GM19351 (cell line): ENCODE measurements around the gene APOD.
"Not testable (repeated sequence)": the region's sequence is repeated elsewhere in the genome, so short reads cannot be mapped to it uniquely, and the experiment has no call there.

Experiments
- ATAC-seq: cut with Tn5 transposase; IDR thresholded peaks from one replicate; pipeline ENCODE4 v1.9.1; 2021; ENCODE audit warnings: mild to moderate bottlenecking, moderate library complexity; ENCODE audit not compliant: unreplicated experiment

APOD gene

GRCh38 chr3:195583831-195584542 is at the start of gene APOD:
Gene APOD, minus strand, starts transcription at chr3:195583940. Its CDS starts 4,479 bp downstream, at chr3:195579461.
- no peak for ATAC-seq

DNA sequence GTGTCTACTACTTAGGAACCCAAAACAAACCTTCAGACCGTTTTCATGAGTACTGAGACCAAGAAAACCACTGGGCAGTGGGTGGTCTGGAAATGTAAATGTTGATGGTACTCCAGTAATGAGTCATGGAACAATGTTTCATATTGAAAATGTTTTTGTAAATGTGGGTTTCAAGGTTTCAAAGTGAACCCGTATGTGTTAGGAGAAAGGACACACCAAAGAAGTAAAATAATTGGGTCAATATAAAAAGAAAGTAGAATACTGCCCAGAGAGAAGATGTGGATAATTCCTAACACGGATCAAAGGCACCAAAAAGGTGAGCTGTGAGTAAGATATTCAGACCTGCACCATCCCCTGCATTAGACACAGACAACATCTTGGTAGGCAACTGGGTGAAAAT is 49.6 kb upstream of the APOD start:
- not testable (repeated sequence) for ATAC-seq

- ATAC-seq: not testable (repeated sequence)
Observed at GRCh38 chr3:195632501-195633185, 48.9 kb upstream of the APOD start.

- ATAC-seq: not testable (repeated sequence)
Observed at GRCh38 chr3:195632046-195632445, 48.3 kb upstream of the APOD start.

- not testable (repeated sequence) for ATAC-seq
Observed at GRCh38 chr3:195630938-195631495, 47.3 kb upstream of the APOD start.

DNA sequence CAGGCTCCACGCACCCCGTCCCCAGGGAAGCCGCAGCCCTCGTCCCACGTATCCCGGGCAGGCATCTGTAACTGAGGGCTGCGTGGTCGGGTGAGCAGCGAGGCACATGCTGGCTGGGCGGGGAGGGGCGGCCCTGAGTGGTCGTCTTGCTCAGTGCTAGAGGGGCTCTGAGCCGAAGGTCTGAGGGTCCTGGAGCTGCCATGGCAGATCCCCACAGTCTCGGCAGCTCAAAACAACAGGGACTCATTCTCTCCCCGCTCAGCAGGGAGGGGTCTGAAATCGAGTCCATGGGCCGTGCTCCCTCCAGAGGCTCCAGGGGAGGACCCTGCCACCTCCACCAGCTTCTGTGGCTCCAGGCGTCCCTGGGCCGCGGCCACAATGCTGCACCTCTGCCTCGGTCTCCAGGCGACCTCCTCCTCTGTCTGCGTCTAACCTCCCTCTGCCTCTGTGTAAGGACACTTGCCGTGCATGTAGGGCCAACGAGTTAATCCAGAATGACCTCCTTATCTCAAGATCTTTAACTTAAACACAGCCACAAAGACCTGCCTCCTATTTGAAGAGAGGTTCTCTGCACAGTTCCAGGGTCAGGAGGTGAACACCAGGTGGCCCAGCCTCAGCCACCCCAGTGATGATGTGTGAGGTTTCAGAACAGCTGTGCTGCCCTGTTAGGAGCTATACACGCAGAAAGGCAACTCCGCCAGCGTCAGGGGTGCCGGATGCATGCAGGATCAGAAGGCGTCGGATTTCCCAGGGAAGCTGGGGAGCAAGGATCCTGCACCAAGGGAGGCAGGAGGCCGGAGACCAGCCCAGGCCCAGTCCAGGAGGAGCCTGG is 46.6 kb upstream of the APOD start:
- peak; percentile 31 for ATAC-seq

- ATAC-seq: not testable (repeated sequence)
Observed at GRCh38 chr3:195629682-195630081, 45.9 kb upstream of the APOD start.

DNA sequence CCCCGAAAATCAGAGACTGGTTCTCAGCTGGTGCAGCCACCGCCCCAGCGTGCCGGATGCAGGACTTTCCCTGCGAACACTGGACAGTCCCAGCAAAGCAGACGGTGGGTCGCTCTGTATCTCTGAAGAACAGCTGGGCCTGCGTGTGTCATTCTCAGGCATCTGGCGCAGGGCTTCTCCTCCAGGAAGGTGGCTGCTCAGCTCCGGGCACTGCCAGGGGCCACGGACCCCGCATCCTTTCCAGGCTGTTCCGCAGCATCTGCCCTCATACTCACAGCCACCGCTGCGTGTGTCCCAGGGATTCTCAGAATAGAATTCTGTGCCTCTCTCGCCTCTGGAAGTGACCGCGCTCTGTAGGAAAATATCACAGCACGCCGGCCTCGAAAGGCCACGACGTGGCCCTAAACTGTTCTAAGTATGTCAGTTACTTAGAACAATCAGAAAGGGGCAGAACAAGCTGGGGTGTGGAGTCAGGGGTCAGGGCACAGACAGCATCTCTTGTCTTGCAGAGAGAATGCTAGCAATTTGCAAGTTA is 44.7 kb upstream of the APOD start:
- ATAC-seq: not testable (repeated sequence)

- not testable (repeated sequence) for ATAC-seq
Observed at GRCh38 chr3:195627515-195628385, 44.0 kb upstream of the APOD start.

- ATAC-seq: peak; percentile 85
Observed at GRCh38 chr3:195624603-195625560, 41.1 kb upstream of the APOD start.

GRCh38 chr3:195624171-195624570 is 40.4 kb upstream of the APOD start:
- not testable (repeated sequence) for ATAC-seq

DNA sequence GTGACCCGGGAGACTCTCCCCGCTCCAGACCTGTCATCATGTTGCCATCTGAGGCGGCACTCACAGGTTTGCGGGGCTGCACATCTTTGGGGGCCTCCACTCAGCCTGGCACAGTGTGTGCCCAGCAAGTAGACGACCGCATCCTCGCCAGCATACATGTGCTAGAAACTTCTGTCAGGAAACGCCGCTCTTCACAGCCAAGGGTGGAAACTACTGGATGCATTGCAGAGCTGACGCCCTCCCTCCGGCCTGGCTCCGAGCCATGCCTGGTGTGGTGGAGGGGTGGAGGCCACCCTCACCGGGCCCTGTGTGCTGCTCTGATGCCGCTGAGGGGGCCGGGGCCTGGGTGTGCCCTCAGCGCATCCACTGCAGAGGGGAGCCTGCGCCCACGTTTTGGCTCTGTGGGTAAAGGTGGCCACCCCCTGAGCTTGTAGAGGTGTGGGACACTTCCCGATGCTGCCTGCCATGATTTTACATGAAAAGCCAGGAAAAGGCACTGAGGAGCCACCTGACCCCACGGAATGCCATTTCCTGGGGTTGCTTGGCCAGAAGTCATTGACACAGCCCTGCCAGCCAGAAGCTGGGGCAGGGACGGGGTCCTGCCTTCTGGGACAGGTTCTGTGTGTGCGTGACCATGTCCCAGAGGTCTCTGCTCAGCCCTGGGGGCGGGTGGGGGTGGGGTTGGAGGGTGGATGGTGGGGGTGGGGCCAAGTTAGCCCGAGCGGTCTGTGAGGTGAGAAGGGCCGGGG is 39.7 kb upstream of the APOD start:
- ATAC-seq: not testable (repeated sequence)

GRCh38 chr3:195622523-195623170 is 38.9 kb upstream of the APOD start:
- ATAC-seq: not testable (repeated sequence)

GRCh38 chr3:195622012-195622411 is 38.3 kb upstream of the APOD start:
- ATAC-seq: not testable (repeated sequence)

- ATAC-seq: not testable (repeated sequence)
Observed at GRCh38 chr3:195621095-195621494, 37.4 kb upstream of the APOD start.

GRCh38 chr3:195620476-195620875 is 36.7 kb upstream of the APOD start:
- not testable (repeated sequence) for ATAC-seq

DNA sequence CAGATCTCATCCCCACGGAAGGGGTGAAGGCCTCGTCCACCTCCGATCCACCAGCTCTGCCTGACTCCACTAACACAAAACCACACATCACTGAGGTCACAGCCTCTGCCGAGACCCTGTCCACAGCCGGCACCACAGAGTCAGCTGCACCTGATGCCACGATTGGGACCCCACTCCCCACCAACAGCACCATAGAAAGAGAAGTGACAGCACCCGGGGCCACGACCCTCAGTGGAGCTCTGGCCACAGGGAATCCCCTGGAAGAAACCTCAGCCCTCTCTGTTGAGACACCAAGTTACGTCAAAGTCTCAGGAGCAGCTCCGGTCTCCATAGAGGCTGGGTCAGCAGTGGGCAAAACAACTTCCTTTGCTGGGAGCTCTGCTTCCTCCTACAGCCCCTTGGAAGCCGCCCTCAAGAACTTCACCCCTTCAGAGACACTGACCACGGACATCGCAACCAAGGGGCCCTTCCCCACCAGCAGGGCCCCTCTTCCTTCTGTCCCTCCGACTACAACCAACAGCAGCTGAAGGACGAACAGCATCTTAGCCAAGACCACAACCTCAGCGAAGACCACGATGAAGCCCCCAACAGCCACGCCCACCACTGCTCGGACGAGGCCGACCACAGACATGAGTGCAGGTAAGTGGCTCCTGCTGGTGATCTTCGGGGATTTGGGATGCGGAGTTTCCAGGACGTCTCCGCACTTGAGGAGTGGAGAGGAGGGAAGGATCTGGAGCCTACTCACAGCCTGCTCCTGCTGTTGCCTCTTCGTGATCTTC is 36.0 kb upstream of the APOD start:
- not testable (repeated sequence) for ATAC-seq
